ENCODE data around the gene RPS25. TPM values are rescaled to one million over a fixed set of nuclear protein-coding genes. Genes with fewer than 3 reads are reported as not detected.

RPS25 gene
- total RNA-seq, 1 donor, result 1,259 TPM

DNA sequence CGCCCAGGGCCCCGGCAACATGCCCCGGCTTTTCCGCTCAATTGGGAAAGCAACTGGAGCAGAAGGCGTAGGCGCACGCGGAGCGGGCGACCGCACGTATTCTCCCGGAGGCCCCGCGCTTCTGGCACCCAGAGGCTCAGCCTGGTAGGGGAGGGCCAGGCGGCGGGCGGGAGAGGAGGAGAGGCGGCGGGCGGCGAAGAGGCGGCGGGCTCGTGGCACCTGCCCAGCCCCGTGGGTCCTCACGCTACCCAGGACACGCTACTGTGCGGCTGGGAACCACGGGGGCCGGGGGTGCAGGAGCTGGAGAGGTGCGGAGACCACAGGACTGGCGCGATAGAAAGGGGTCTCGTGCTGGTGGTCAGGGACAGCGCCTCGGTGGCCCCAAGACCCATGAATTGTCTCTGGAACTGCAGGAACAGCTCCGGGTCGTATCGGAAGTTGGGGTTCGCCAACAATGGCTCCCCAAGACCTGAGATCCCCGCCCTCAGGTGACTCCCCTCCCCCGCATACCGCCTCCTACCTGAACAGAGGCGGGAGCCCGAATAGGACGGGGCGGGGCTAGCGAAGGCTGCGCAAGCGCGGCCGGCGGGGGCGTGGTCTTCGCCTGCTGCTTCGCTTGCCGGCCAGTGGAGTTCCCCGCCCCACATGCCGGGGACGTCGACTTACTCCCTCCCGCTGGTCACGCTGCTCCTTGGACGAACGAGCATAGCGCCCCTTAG, 12.3 kb upstream of the RPS25 start, which contains the start of gene SLC37A4:
Gene SLC37A4 (minus strand): TSS at position 549 of the 719 bp plus-strand sequence.
- no peaks in the 10 kb centered on the region for H3K9me3 ChIP-seq (ENCODE audit: low read depth, low read length)
- H3K79me2 ChIP-seq (ENCODE audit: insufficient read depth, low read length), result no peaks in the 10 kb centered on the region
- no peaks in the 10 kb centered on the region for H3K36me3 ChIP-seq (ENCODE audit: insufficient read depth, low read length)
- peak within 1 kb of the TSS; percentile 88 for H3K4me3 ChIP-seq (ENCODE audit: insufficient read depth, low read length)
- DNase-seq (ENCODE audit: insufficient read length, low spot score, missing footprints), result peak; percentile 99
- H3K27me3 ChIP-seq (ENCODE audit: insufficient read depth, low read length), result no peaks in the 10 kb centered on the region
- peak within 1 kb of the TSS; percentile 89 for H2AFZ ChIP-seq (ENCODE audit: low read length)
- peak within 1 kb of the TSS; percentile 93 for H3K4me2 ChIP-seq (ENCODE audit: insufficient read depth, low read length)
- TF ChIP-seq, protein P1, sequence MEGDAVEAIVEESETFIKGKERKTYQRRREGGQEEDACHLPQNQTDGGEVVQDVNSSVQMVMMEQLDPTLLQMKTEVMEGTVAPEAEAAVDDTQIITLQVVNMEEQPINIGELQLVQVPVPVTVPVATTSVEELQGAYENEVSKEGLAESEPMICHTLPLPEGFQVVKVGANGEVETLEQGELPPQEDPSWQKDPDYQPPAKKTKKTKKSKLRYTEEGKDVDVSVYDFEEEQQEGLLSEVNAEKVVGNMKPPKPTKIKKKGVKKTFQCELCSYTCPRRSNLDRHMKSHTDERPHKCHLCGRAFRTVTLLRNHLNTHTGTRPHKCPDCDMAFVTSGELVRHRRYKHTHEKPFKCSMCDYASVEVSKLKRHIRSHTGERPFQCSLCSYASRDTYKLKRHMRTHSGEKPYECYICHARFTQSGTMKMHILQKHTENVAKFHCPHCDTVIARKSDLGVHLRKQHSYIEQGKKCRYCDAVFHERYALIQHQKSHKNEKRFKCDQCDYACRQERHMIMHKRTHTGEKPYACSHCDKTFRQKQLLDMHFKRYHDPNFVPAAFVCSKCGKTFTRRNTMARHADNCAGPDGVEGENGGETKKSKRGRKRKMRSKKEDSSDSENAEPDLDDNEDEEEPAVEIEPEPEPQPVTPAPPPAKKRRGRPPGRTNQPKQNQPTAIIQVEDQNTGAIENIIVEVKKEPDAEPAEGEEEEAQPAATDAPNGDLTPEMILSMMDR (IDR thresholded peaks at IDR 0.05; ENCODE audit: extremely low read depth, low read depth, low read length), result no peak
- H3K27ac ChIP-seq (ENCODE audit: low read depth, low read length), result no peak within 1 kb of the TSS
- H4K20me1 ChIP-seq (ENCODE audit: insufficient read depth, low read length), result no peaks in the 10 kb centered on the region
- peaks cover 10% of the 10 kb centered on the region for H3K4me1 ChIP-seq (ENCODE audit: insufficient read depth, low read length)

- Histone ChIP-seq H3K4me2 (ENCODE audit: insufficient read depth, low read length) (peak overlapping the region; percentile 93), H3K4me3 (ENCODE audit: insufficient read depth, low read length) (peak overlapping the region; percentile 88), H3K27ac (ENCODE audit: low read depth, low read length) (no peak overlapping the region), H3K27me3 (ENCODE audit: insufficient read depth, low read length) (no peaks in the 10 kb centered on the region), H3K79me2 (ENCODE audit: insufficient read depth, low read length) (no peaks in the 10 kb centered on the region), H3K4me1 (ENCODE audit: insufficient read depth, low read length) (peaks cover 10% of the 10 kb centered on the region), H2AFZ (ENCODE audit: low read length) (peak overlapping the region; percentile 89), H3K9me3 (ENCODE audit: low read depth, low read length) (no peaks in the 10 kb centered on the region), H4K20me1 (ENCODE audit: insufficient read depth, low read length) (no peaks in the 10 kb centered on the region), H3K36me3 (ENCODE audit: insufficient read depth, low read length) (peaks cover 5% of the 10 kb centered on the region)
- no peak for DNase-seq (ENCODE audit: insufficient read length, low spot score, missing footprints)
- TF ChIP-seq, protein P1 (IDR thresholded peaks at IDR 0.05; ENCODE audit: extremely low read depth, low read depth, low read length), result no peak
Measured at GRCh38 chr11:119030029-119030328, 11.8 kb upstream of the RPS25 start.

- peaks cover 10% of the 10 kb centered on the region for H3K36me3 ChIP-seq (ENCODE audit: insufficient read depth, low read length)
- peak overlapping the region; percentile 93 for H3K4me2 ChIP-seq (ENCODE audit: insufficient read depth, low read length)
- H3K4me3 ChIP-seq (ENCODE audit: insufficient read depth, low read length), result peak overlapping the region; percentile 88
- no peaks in the 10 kb centered on the region for H3K27me3 ChIP-seq (ENCODE audit: insufficient read depth, low read length)
- peaks cover under 1% of the 10 kb centered on the region for H4K20me1 ChIP-seq (ENCODE audit: insufficient read depth, low read length)
- H3K27ac ChIP-seq (ENCODE audit: low read depth, low read length), result no peak overlapping the region
- TF ChIP-seq, protein P1 (IDR thresholded peaks at IDR 0.05; ENCODE audit: extremely low read depth, low read depth, low read length), result no peak
- no peak for DNase-seq (ENCODE audit: insufficient read length, low spot score, missing footprints)
- H3K9me3 ChIP-seq (ENCODE audit: low read depth, low read length), result no peaks in the 10 kb centered on the region
- H2AFZ ChIP-seq (ENCODE audit: low read length), result peak overlapping the region; percentile 89
- peaks cover 10% of the 10 kb centered on the region for H3K4me1 ChIP-seq (ENCODE audit: insufficient read depth, low read length)
- no peaks in the 10 kb centered on the region for H3K79me2 ChIP-seq (ENCODE audit: insufficient read depth, low read length)
Measured at GRCh38 chr11:119029340-119030028, 11.3 kb upstream of the RPS25 start.

DNA sequence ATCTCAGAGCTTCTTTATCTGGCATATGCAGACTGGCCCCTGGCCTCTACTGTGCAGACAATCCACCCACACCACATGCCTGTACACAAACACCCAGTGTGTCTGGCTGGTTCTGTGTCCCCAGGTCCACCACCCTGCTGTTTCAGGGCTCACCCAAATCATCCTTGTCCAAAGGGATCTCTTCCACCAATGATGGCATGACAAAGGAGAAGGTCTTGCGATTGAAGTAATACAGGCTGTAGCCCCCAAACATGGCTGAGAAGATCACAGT, 10.9 kb upstream of the RPS25 start:
- TF ChIP-seq, protein P1 (IDR thresholded peaks at IDR 0.05; ENCODE audit: extremely low read depth, low read depth, low read length), result no peak
- H3K4me1 ChIP-seq (ENCODE audit: insufficient read depth, low read length), result peaks cover 10% of the 10 kb centered on the region
- H3K4me2 ChIP-seq (ENCODE audit: insufficient read depth, low read length), result no peak overlapping the region

More for the DNA sequence above, 10.9 kb upstream of the RPS25 start:
- Histone ChIP-seq H3K4me3 (ENCODE audit: insufficient read depth, low read length) (no peak overlapping the region), H3K27me3 (ENCODE audit: insufficient read depth, low read length) (no peaks in the 10 kb centered on the region), H3K27ac (ENCODE audit: low read depth, low read length) (no peak overlapping the region), H4K20me1 (ENCODE audit: insufficient read depth, low read length) (peaks cover 2% of the 10 kb centered on the region), H3K9me3 (ENCODE audit: low read depth, low read length) (no peaks in the 10 kb centered on the region), H2AFZ (ENCODE audit: low read length) (no peak overlapping the region), H3K36me3 (ENCODE audit: insufficient read depth, low read length) (peaks cover 14% of the 10 kb centered on the region), H3K79me2 (ENCODE audit: insufficient read depth, low read length) (no peaks in the 10 kb centered on the region)
- no peak for DNase-seq (ENCODE audit: insufficient read length, low spot score, missing footprints)
